Aorta (tissue), 5 donors: Measurements from ENCODE around the gene GNPTAB. TPM values are rescaled to one million over a fixed set of nuclear protein-coding genes. Genes with fewer than 3 reads are reported as not detected.
A peak's percentile ranks its signal among the peaks of the same experiment; 100 is the strongest.

Source experiments
- ATAC-seq: fragments of 200-7000 bp; cut with Tn5 transposase; one replicate; pipeline ENCODE4 v1.9.1; 2022; ENCODE audit warnings: moderate library complexity; ENCODE audit not compliant: low FRiP score
- DNase-seq, 2 donors: peaks; one replicate each; pipeline ENCODE4 v3.0.0-alpha.2; 2020
- H3K27ac ChIP-seq, 2 donors: one replicate each; pipeline ENCODE4 v1.5.1; 2013; ENCODE audit warnings: low read length in 2 of 2, mild to moderate bottlenecking in 2 of 2, moderate library complexity in 2 of 2, control low read depth in 1 of 2, inconsistent platforms in 1 of 2, low read depth in 1 of 2
- H3K27me3 ChIP-seq, 2 donors: one replicate each; pipeline ENCODE4 v1.6.1; 2013; ENCODE audit warnings: control low read depth in 1 of 2, low read length in 1 of 2, mild to moderate bottlenecking in 1 of 2, moderate library complexity in 1 of 2; ENCODE audit not compliant: insufficient read depth in 2 of 2, control insufficient read depth in 1 of 2
- H3K36me3 ChIP-seq, 2 donors: one replicate each; pipeline ENCODE4 v1.6.1; 2013; ENCODE audit warnings: control low read depth in 1 of 2, low read length in 1 of 2, mild to moderate bottlenecking in 1 of 2; ENCODE audit not compliant: insufficient read depth in 2 of 2, control insufficient read depth in 1 of 2
- H3K4me1 ChIP-seq, 2 donors: one replicate each; pipeline ENCODE4 v1.6.1; 2013; ENCODE audit warnings: low read length in 2 of 2, control low read depth in 1 of 2, mild to moderate bottlenecking in 1 of 2, moderate library complexity in 1 of 2; ENCODE audit not compliant: insufficient read depth in 2 of 2, control insufficient read depth in 1 of 2
- H3K4me3 ChIP-seq, 2 donors: one replicate each; pipeline ENCODE4 v1.5.1; 2013; ENCODE audit warnings: low read length in 2 of 2, control low read depth in 1 of 2, mild to moderate bottlenecking in 1 of 2
- H3K9me3 ChIP-seq: one replicate; pipeline ENCODE4 v1.6.1; 2013; ENCODE audit warnings: mild to moderate bottlenecking, low read length; ENCODE audit not compliant: control insufficient read depth
- WGBS, 2 donors: extraction: QIAGEN DNeasy Blood & Tissue Kit; methylation state at CpG; one replicate each; pipeline ENCODE4 v1.1.7; 2013; 5-methylcytosine and 5-hydroxymethylcytosine counted together
- intact Hi-C, 2 donors: fragments of 100-400 bp; cut with DNase I; formaldehyde crosslinking; loops; one replicate each; pipeline versions ENCODE4 v1.14.2 to v1.15.0; 2022
- polyA plus RNA-seq, 2 donors: library from polyadenylated mRNA; stranded (reverse); fragments of 200-250 nt; gene quantifications; one replicate each; pipeline ENCODE4 v1.2.3, GENCODE V29; 2013
- total RNA-seq, 2 donors: library from RNA; stranded (reverse); fragmentation: NEBNext Ultra II Directional; extraction: Animal tissue kit (Norgen Biotek cat#: 25700); gene quantifications; one replicate each; pipeline ENCODE4 v1.2.1, GENCODE V29; 2021
- donor health status: healthy with polysubstance abuse.
- donor health status: Bipolar disorder and iron deficiency.
- donor health status: DM: no; HTN: no; CAD: no.
- donor health status: DM: no; HTN: no; CAD: no.
- donor health status: DM: yes; HTN: yes; CAD: no.

The GNPTAB gene
- total and polyA plus RNA-seq, 4 donors = 9.1 to 43.3 (median 19.2) TPM

DNA sequence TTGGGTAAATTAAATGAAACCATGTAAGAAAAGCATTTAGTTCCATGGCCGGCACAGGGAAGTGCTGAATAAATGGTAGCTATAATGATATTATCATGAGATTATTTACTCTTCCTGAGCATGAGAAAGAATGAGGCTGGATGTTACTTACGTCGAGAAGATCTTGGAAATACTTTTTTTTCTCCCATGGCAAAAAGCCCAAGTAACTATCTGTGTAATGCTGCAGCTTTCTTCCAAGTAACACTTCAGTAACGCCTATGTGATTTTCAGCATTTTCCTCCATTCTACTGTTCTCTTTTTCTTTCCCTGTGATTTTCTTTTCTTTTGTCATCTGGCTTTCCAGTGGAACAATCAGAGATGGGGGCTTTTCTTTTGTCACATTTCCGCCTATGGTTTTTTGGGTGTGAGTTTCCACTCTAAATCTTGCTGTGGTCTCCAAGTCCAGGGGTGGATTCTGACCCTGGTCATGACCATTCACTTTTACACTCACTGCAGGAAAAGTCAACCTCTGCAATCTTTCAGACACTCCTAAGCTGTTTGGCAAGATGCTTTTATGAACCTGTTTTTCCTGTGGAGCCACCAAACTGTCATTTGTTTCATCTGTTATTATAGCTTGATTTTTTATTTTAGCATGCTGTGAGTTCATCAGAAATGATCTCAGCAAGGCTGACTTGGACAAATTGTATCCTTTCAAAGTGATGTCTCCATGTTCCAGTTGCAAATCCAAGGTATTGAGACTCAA lies 66.5 kb downstream of the GNPTAB start:
- intact Hi-C loops = no loop called here
- H3K4me1 ChIP-seq = peaks cover 0 to 2% of the 10 kb centered on the region in 2 donors
- H3K4me3 ChIP-seq = no peak overlapping the region
- ATAC-seq (no peak), DNase-seq (no peak)
- no peaks in the 10 kb centered on the region for H3K9me3 ChIP-seq
- no peaks in the 10 kb centered on the region for H3K27me3 ChIP-seq
- peaks cover 0 to 2% of the 10 kb centered on the region in 2 donors for H3K36me3 ChIP-seq
- H3K27ac ChIP-seq = no peak overlapping the region
- WGBS, 2 donors = 58% methylated on average over 5 of the region's 5 CpGs

DNA sequence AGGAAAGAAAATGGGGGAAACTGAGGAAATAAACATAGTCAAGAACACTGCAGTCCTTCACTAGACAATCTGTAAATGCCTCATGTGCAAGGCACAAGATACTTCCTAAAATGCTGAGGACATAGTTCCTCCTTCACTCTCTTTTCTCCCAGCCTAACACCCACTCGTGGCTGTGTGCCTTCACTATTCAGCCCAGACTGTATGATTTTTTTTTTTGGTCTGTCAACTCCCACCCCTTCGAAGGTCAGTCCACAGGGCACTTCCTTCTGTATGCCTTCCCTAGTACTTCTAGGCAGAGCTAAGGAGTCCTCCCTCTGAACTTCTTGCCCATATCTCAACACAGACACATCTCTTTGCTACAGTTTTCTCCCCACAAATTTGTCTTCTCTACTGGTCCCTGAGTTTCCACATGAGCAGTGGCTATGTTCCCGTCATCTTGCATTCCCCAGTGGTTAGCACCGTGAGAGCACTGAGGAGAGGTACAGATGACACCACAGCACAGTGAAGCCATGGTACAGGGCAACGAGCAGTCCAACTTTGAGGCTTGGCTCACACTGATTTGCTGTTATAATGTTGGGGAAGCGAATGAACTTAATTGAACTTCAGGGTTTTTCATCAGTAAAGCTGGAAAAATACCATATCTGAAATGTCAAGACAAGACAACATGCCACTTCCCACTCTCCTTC lies 67.4 kb downstream of the GNPTAB start:
- Histone ChIP-seq H3K9me3 (no peaks in the 10 kb centered on the region), H3K36me3 (peaks cover 0 to 2% of the 10 kb centered on the region in 2 donors), H3K4me1 (peaks cover 0 to 2% of the 10 kb centered on the region in 2 donors), H3K4me3 (no peak overlapping the region), H3K27ac (no peak overlapping the region), H3K27me3 (no peaks in the 10 kb centered on the region)
- ATAC-seq (peak; percentile 45), DNase-seq (peak in 1 of 2 donors; percentile 54)
- 69 to 78% methylated on average over 6 of the region's 6 CpGs for WGBS, 2 donors
- intact Hi-C loops = no loop called here

DNA sequence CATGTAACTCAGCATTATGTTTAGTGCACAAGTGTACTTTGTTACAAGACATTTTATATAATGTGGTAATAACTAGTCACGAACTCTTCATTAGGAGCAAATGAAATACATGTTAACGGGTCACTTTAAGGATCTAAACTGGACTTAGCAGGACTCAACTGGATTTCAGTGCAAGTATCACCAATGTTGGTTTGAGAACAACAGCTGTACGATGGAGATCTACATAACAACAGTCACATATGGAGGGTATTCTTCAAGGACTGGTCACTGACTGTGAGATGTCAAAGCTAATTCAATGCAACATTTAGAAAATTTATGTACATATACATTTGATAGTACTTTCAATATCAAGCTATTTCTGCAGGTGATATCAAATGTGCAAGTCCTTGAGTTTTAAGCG lies 69.0 kb downstream of the GNPTAB start:
- 92 to 94% methylated on average over 4 of the region's 4 CpGs for WGBS, 2 donors
- intact Hi-C loops = no loop called here
- H3K27me3 ChIP-seq = no peaks in the 10 kb centered on the region

DNA sequence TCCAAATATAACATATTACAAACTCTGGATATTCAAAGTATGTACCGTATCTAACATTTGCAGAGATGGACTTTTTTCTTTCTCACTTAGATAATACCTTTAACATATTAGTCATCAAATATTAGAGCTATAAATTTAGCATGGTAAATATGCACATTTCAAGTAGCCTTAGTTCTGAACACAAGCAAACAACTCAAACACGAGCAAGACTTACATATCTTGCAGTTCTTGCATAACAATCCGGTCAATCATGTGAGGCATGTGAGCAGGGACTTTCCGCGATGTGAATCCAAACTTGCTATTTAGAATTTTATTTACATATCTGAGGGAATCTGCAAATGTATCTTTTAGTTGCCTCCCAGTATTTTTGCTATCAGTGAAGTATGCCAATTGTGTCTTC lies 69.4 kb downstream of the GNPTAB start:
- no peak overlapping the region for H3K4me3 ChIP-seq
- H3K36me3 ChIP-seq = no peaks in the 10 kb centered on the region
- no peak for ATAC-seq
- peaks cover 0 to 2% of the 10 kb centered on the region in 2 donors for H3K4me1 ChIP-seq
- H3K27ac ChIP-seq = no peak overlapping the region
- no peak for DNase-seq
- no peaks in the 10 kb centered on the region for H3K27me3 ChIP-seq
- no peaks in the 10 kb centered on the region for H3K9me3 ChIP-seq
- intact Hi-C loops = no loop called here
- WGBS, 2 donors = 9 to 19% methylated on average over 5 of the region's 5 CpGs

More for the DNA sequence above, 69.0 kb downstream of the GNPTAB start:
- H3K27ac ChIP-seq = no peak overlapping the region
- H3K4me1 ChIP-seq = peaks cover 0 to 2% of the 10 kb centered on the region in 2 donors
- no peak overlapping the region for H3K4me3 ChIP-seq
- ATAC-seq (no peak), DNase-seq (no peak)
- no peaks in the 10 kb centered on the region for H3K36me3 ChIP-seq
- H3K9me3 ChIP-seq = no peaks in the 10 kb centered on the region

DNA sequence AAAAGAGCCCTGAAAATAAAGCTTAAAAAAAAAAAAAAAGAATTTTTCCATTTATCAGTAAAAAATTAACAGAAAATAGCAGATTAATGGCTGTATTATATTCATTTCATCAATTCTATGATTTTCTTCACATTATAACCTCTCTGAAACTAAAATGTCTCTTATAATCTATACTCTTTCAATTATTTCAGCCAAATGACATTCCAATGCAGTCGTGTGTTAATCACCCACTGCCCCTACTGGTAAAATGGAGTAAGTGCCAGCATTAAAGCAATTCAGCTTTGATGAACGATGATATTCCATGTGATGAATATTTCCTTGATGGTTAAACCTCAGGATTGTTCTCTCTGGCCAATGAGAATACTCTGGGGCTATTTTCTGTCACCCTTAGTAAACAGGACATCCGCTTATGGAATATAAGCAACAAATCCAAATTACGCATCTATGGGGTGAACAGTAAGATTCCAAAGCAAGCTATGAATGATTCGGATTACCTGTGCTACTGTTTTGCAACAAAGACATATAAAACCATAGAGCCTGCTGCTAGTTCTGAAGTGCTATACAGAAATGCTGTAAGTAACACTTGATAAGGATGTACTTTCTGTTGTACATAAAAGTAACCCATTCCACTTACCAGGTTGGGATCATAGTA lies 71.2 kb downstream of the GNPTAB start:
- no peak for DNase-seq
- no peaks in the 10 kb centered on the region for H3K27me3 ChIP-seq
- H3K27ac ChIP-seq = no peak overlapping the region
- no peaks in the 10 kb centered on the region for H3K9me3 ChIP-seq
- H3K36me3 ChIP-seq = no peaks in the 10 kb centered on the region
- intact Hi-C loops = no loop called here
- no peak for ATAC-seq
- peaks cover 0 to 2% of the 10 kb centered on the region in 2 donors for H3K4me1 ChIP-seq
- WGBS, 2 donors = 68 to 69% methylated on average over 5 of the region's 5 CpGs
- no peak overlapping the region for H3K4me3 ChIP-seq

DNA sequence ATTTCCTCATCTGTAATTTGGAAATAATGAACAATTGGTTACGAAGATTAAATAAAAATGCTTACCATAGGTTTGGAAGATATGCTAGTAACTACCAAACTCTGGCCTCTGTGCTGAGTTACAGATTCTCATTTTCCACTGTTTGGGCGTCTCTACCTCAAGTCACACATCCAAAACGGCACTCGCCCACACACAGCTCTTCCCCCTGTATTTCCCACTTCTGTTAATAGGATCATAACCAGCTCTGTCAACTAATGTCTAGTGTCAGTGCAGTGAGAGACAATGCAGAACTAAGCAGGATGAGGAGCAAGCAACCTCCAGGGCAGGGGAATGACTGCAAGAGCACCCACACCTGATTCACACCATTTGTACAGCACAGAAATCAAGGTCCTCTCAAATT lies 80.6 kb downstream of the GNPTAB start:
- intact Hi-C loops = no loop called here
- H3K36me3 ChIP-seq = peaks cover 3 to 4% of the 10 kb centered on the region in 2 donors
- WGBS, 2 donors = 89 to 94% methylated on average over 4 of the region's 4 CpGs

GRCh38 chr12:101749657-101750056 lies 81.1 kb downstream of the GNPTAB start:
- no peak overlapping the region for H3K4me3 ChIP-seq
- no peaks in the 10 kb centered on the region for H3K27me3 ChIP-seq
- no peaks in the 10 kb centered on the region for H3K4me1 ChIP-seq
- H3K9me3 ChIP-seq = no peaks in the 10 kb centered on the region
- H3K36me3 ChIP-seq = peaks cover 3 to 4% of the 10 kb centered on the region in 2 donors
- ATAC-seq = no peak
- 93 to 94% methylated on average over 4 of the region's 4 CpGs for WGBS, 2 donors
- no peak overlapping the region for H3K27ac ChIP-seq
- intact Hi-C loops = no loop called here
- DNase-seq = no peak

More for the DNA sequence above, 80.6 kb downstream of the GNPTAB start:
- no peaks in the 10 kb centered on the region for H3K27me3 ChIP-seq
- H3K4me1 ChIP-seq = no peaks in the 10 kb centered on the region
- H3K9me3 ChIP-seq = no peaks in the 10 kb centered on the region
- H3K27ac ChIP-seq = no peak overlapping the region
- ATAC-seq (no peak), DNase-seq (no peak)
- H3K4me3 ChIP-seq = no peak overlapping the region

DNA sequence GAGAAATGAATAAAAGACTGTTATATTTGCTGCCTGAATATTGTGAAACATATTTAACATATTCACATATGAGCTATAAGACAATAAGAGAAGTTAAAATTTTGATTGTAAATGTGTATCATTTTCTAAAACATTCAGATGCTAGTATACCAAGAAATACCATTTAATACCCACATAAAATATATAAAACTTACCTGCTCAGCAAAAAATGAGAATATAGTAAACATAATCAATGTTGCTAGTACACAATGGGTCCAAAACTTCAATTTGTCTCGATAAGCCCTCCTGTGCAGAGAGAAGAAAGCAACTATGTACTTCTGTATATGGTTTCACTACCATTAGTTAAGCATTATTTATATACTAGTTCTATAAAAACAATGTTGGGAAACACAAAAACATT lies 81.9 kb downstream of the GNPTAB start:
- DNase-seq (no peak), ATAC-seq (no peak)
- Histone ChIP-seq H3K27me3 (no peaks in the 10 kb centered on the region), H3K4me3 (no peak overlapping the region), H3K36me3 (peaks cover 3 to 4% of the 10 kb centered on the region in 2 donors), H3K4me1 (no peaks in the 10 kb centered on the region), H3K27ac (no peak overlapping the region), H3K9me3 (no peaks in the 10 kb centered on the region)
- intact Hi-C loops = no loop called here
- 94 to 95% methylated on average over 1 of the region's 1 CpG for WGBS, 2 donors
